Astrocyte of the spinal cord (primary cell): Measurements from ENCODE around the gene ALG10B.
A peak's percentile ranks its signal among the peaks of the same experiment; 100 is the strongest.

Source experiments
- DNase-seq: peaks from one replicate; pipeline ENCODE4 v3.0.0; 2011; ENCODE audit warnings: low read depth, low spot score
- H3K4me3 ChIP-seq: 2 replicates; pipeline ENCODE4 v1.5.1; 2011; ENCODE audit warnings: low read depth, mild to moderate bottlenecking, low read length, moderate library complexity
- in situ Hi-C: cut with HindIII; loops from 2 replicates; pipeline ENCODE4 v1.10.0; 2017; ENCODE audit warnings: low sequenced_read_pairs
- TF ChIP-seq, protein P1 (sequence below): IDR thresholded peaks from 2 replicates; pipeline ENCODE4 v1.5.1; 2012; ENCODE audit warnings: low read depth, mild to moderate bottlenecking, low read length, inconsistent platforms

ALG10B gene, protein sequence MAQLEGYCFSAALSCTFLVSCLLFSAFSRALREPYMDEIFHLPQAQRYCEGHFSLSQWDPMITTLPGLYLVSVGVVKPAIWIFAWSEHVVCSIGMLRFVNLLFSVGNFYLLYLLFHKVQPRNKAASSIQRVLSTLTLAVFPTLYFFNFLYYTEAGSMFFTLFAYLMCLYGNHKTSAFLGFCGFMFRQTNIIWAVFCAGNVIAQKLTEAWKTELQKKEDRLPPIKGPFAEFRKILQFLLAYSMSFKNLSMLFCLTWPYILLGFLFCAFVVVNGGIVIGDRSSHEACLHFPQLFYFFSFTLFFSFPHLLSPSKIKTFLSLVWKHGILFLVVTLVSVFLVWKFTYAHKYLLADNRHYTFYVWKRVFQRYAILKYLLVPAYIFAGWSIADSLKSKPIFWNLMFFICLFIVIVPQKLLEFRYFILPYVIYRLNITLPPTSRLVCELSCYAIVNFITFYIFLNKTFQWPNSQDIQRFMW

DNA sequence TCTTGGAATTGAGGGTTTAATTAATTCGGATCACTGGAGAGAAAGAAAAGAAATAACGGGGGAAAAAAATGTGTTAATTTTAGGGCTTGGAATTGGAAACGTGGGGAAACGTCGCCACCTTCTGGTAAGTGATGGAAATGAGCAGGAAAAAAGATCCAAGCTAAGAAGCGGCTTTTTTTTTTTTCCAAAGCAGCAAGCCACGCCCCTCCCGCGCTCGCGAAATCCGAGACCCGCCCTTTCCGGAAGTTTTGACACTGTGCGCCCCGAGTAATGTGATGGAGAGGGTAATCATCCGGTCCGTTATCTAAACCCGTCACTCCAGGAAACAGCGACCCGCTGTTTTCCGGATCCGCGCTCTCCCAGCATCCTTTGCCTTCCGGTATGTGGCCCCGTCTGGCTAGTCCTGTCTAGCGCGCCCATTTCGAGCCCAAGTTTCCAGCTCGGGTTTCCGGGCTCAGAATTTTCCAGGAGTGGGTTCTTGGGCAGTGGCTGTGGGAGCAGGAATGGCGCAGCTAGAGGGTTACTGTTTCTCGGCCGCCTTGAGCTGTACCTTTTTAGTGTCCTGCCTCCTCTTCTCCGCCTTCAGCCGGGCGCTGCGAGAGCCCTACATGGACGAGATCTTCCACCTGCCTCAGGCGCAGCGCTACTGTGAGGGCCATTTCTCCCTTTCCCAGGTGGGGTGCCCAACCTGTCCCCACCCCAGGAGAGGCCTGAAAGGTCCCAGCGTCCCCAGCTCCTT, at the start of gene ALG10B:
Gene ALG10B, plus strand, starts transcription at position 384 of the 739 bp plus-strand sequence. Its CDS starts 120 bp downstream, at position 504.
- H3K4me3 ChIP-seq, result peak within 1 kb of the TSS; percentile 63
- TF ChIP-seq, protein P1, sequence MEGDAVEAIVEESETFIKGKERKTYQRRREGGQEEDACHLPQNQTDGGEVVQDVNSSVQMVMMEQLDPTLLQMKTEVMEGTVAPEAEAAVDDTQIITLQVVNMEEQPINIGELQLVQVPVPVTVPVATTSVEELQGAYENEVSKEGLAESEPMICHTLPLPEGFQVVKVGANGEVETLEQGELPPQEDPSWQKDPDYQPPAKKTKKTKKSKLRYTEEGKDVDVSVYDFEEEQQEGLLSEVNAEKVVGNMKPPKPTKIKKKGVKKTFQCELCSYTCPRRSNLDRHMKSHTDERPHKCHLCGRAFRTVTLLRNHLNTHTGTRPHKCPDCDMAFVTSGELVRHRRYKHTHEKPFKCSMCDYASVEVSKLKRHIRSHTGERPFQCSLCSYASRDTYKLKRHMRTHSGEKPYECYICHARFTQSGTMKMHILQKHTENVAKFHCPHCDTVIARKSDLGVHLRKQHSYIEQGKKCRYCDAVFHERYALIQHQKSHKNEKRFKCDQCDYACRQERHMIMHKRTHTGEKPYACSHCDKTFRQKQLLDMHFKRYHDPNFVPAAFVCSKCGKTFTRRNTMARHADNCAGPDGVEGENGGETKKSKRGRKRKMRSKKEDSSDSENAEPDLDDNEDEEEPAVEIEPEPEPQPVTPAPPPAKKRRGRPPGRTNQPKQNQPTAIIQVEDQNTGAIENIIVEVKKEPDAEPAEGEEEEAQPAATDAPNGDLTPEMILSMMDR, result peak; percentile 61
- DNase-seq, result peak; percentile 98
- in situ Hi-C loops, result no loop called here

DNA sequence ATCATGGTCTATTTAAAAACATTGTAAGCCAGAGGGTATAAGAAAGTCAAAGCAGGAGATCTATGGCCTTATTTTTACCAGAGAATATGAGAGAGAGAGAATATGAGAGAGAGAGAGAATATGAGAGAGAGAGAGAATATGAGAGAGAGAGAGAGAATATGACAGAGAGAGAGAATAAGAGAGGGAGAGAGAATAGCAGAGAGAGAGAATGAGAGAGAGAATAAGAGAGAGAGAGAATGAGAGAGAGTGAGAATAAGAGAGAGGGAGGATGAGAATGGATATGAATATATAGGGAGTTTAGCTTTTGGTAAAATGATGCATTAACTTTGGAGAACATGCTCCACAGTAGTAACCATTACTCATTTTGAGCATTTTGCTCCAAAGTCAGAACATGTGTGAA, 48.0 kb upstream of the ALG10B start:
- in situ Hi-C loops, result no loop called here
- H3K4me3 ChIP-seq, result no peak overlapping the region
- TF ChIP-seq, protein P1, result no peak
- DNase-seq, result no peak

DNA sequence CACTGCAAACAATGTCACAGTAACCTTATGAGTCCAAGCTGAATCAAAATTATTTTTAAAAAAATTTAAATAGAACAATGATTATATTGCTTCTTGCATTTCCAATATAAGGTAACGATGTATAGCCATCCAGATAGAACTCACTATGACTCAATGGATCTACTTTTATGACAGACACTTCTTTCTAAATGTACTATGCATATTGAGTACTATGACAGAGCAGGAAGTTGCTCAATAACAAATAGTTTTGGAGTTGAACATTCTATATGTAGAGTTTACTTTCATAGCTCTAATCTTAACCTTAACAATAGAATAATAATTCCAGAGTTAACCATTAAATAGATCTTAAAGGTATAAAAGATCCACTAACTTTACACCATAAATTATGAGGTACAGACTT, 46.7 kb upstream of the ALG10B start:
- TF ChIP-seq, protein P1, result no peak
- in situ Hi-C loops, result no loop called here
- no peak overlapping the region for H3K4me3 ChIP-seq
- no peak for DNase-seq

DNA sequence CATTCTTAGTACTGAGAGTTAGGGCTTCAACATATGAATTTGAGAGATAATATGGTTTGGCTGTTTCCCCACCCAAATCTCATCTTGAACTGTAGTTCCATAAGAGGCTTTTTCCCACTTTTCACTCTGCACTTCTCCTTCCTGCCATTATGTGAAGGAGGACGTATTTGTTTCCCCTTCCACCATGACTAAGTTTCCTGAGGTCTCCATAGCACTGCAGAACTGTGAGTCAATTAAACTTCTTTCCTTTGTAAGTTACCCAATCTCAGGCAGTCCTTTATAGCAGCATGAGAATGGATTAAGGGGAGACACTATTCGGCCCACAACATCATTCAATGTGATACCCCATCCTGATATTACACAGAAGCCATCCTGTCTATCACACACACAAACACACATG, 36.8 kb upstream of the ALG10B start:
- TF ChIP-seq, protein P1, result no peak
- no peak for DNase-seq
- no peak overlapping the region for H3K4me3 ChIP-seq
- in situ Hi-C loops, result no loop called here

DNA sequence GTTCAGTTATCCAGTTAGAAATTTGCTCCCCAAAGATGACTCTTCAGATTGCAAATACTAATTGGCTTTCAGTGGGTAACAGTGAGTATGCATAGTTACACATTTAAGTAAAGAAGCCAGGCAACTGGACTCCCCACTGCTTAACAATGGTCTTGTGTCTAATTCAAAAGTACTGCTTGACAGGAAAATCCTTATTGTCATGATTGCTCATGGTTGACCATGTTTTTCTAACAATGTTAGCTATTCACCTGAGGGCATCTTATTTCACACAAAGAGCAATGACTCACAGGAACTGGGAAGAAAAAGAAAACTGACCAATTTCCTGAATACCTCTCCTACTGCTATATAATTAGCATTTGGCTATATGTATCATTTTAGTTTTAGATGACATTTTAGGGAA, 33.7 kb upstream of the ALG10B start:
- no peak overlapping the region for H3K4me3 ChIP-seq
- no peak for DNase-seq
- in situ Hi-C loops, result no loop called here
- TF ChIP-seq, protein P1, result no peak

DNA sequence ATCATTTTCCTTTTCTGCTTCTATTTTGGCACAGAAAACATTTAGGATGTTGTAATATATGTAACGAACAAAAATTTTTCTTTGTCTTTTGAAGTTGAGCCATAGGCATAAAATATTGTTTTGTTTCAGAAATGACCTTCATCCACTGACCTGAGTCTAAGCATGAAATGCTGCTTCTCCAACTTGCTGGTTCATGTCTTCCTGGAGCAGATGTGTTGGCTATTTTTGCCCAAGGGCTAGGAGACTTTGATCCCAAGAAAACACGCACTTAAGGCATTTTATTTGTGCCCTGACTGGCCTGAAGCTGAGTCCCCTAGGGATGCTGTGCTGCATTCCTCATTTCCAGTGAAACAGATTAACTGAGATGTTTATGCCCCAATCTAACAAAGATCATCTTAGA, 27.2 kb upstream of the ALG10B start:
- in situ Hi-C loops, result no loop called here
- DNase-seq, result no peak
- no peak overlapping the region for H3K4me3 ChIP-seq
- TF ChIP-seq, protein P1, result no peak
